Measurements from ENCODE around the gene TADA3.

The TADA3 gene

GRCh38 chr3:9769012-9769411, 23.3 kb downstream of the TADA3 start:
- Histone ChIP-seq H2AFZ (peak overlapping the region; percentile 82), H3K4me3 (ENCODE audit: low read depth, low read length) (peak overlapping the region; percentile 83), H3K9ac (no peak overlapping the region), H3K36me3 (ENCODE audit: control insufficient read depth, insufficient read depth, low read length) (no peaks in the 10 kb centered on the region), H3K9me3 (ENCODE audit: control insufficient read depth, low read length) (no peaks in the 10 kb centered on the region), H3K4me1 (peaks cover 13% of the 10 kb centered on the region), H3K27me3 (ENCODE audit: control insufficient read depth, insufficient read depth, low read length) (no peaks in the 10 kb centered on the region), H3K4me2 (ENCODE audit: low read length) (peak overlapping the region; percentile 97), H3K79me2 (no peaks in the 10 kb centered on the region), H3K27ac (peak overlapping the region; percentile 60)
- TF ChIP-seq, protein P1, sequence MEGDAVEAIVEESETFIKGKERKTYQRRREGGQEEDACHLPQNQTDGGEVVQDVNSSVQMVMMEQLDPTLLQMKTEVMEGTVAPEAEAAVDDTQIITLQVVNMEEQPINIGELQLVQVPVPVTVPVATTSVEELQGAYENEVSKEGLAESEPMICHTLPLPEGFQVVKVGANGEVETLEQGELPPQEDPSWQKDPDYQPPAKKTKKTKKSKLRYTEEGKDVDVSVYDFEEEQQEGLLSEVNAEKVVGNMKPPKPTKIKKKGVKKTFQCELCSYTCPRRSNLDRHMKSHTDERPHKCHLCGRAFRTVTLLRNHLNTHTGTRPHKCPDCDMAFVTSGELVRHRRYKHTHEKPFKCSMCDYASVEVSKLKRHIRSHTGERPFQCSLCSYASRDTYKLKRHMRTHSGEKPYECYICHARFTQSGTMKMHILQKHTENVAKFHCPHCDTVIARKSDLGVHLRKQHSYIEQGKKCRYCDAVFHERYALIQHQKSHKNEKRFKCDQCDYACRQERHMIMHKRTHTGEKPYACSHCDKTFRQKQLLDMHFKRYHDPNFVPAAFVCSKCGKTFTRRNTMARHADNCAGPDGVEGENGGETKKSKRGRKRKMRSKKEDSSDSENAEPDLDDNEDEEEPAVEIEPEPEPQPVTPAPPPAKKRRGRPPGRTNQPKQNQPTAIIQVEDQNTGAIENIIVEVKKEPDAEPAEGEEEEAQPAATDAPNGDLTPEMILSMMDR (IDR thresholded peaks at IDR 0.05) = no peak

GRCh38 chr3:9768141-9768775, 24.0 kb downstream of the TADA3 start:
- H3K27me3 ChIP-seq (ENCODE audit: control insufficient read depth, insufficient read depth, low read length) = no peaks in the 10 kb centered on the region

GRCh38 chr3:9767418-9767817, 24.9 kb downstream of the TADA3 start:
- Histone ChIP-seq H3K27me3 (ENCODE audit: control insufficient read depth, insufficient read depth, low read length) (no peaks in the 10 kb centered on the region), H3K9ac (no peak overlapping the region), H3K9me3 (ENCODE audit: control insufficient read depth, low read length) (no peaks in the 10 kb centered on the region), H3K27ac (peak overlapping the region; percentile 22), H3K4me2 (ENCODE audit: low read length) (no peak overlapping the region), H3K4me1 (peaks cover 13% of the 10 kb centered on the region), H3K4me3 (ENCODE audit: low read depth, low read length) (no peak overlapping the region), H2AFZ (no peak overlapping the region), H3K79me2 (no peaks in the 10 kb centered on the region), H3K36me3 (ENCODE audit: control insufficient read depth, insufficient read depth, low read length) (no peaks in the 10 kb centered on the region)
- TF ChIP-seq, protein P1 (IDR thresholded peaks at IDR 0.05) = no peak

More at GRCh38 chr3:9768141-9768775, 24.0 kb downstream of the TADA3 start:
- Histone ChIP-seq H3K9me3 (ENCODE audit: control insufficient read depth, low read length) (no peaks in the 10 kb centered on the region), H3K9ac (no peak overlapping the region), H3K4me2 (ENCODE audit: low read length) (no peak overlapping the region), H3K4me3 (ENCODE audit: low read depth, low read length) (no peak overlapping the region), H2AFZ (no peak overlapping the region), H3K79me2 (no peaks in the 10 kb centered on the region), H3K4me1 (peaks cover 13% of the 10 kb centered on the region), H3K36me3 (ENCODE audit: control insufficient read depth, insufficient read depth, low read length) (no peaks in the 10 kb centered on the region), H3K27ac (peak overlapping the region; percentile 60)
- TF ChIP-seq, protein P1 (IDR thresholded peaks at IDR 0.05) = no peak

GRCh38 chr3:9765865-9766264, 26.4 kb downstream of the TADA3 start:
- Histone ChIP-seq H3K79me2 (no peaks in the 10 kb centered on the region), H3K4me1 (peaks cover 13% of the 10 kb centered on the region), H3K9me3 (ENCODE audit: control insufficient read depth, low read length) (no peaks in the 10 kb centered on the region), H3K4me3 (ENCODE audit: low read depth, low read length) (no peak overlapping the region), H3K36me3 (ENCODE audit: control insufficient read depth, insufficient read depth, low read length) (no peaks in the 10 kb centered on the region), H3K27ac (no peak overlapping the region), H3K27me3 (ENCODE audit: control insufficient read depth, insufficient read depth, low read length) (no peaks in the 10 kb centered on the region), H3K4me2 (ENCODE audit: low read length) (no peak overlapping the region), H2AFZ (no peak overlapping the region), H3K9ac (no peak overlapping the region)
- TF ChIP-seq, protein P1 (IDR thresholded peaks at IDR 0.05) = no peak

DNA sequence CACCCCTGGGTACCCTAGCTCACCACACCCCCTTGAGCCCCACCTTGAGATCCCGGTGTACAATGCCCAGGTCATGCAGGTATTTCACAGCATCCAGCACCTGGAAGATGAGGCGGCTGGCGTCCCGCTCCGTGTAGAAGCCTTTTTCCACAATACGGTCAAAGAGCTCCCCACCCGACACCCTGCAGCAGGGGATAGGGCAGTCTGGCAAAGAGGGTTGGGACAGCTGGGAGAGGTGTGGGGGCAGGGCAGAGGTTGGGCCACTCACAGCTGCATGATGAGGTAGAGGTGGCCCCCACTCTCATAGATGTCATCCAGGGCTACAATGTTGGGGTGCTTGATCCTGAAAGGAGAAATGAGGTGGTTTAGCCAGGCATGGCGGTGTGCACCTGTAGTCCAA, 29.4 kb downstream of the TADA3 start:
- Histone ChIP-seq H3K27me3 (ENCODE audit: control insufficient read depth, insufficient read depth, low read length) (no peaks in the 10 kb centered on the region), H2AFZ (no peak overlapping the region), H3K4me3 (ENCODE audit: low read depth, low read length) (no peak overlapping the region), H3K9me3 (ENCODE audit: control insufficient read depth, low read length) (no peaks in the 10 kb centered on the region), H3K4me2 (ENCODE audit: low read length) (no peak overlapping the region), H3K9ac (no peak overlapping the region), H3K4me1 (no peaks in the 10 kb centered on the region), H3K36me3 (ENCODE audit: control insufficient read depth, insufficient read depth, low read length) (no peaks in the 10 kb centered on the region), H3K79me2 (no peaks in the 10 kb centered on the region), H3K27ac (no peak overlapping the region)
- TF ChIP-seq, protein P1 (IDR thresholded peaks at IDR 0.05) = no peak

Data from parathyroid adenoma (tissue), 2 donors.